ENCODE results near the gene UAP1.

DNA sequence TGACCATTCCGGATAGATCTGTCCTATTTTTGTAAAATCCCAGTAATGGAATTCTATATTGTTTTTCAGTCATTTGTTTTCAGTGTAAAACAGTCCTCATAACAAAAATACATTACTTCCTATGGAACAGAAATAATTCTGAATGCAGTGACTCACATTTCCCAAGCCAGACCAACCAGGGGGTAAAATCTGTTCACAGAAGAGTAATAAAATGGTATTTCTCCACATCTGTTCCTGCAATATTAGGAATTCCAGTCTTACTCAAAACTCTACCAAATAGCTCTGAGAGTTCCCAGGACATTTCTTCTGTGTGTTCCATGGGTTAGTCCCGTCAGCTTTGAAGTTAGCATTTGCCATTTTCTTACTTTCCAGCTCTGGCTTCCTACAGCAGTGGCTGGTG, 68.1 kb downstream of the UAP1 start:
- TF ChIP-seq, protein P1, sequence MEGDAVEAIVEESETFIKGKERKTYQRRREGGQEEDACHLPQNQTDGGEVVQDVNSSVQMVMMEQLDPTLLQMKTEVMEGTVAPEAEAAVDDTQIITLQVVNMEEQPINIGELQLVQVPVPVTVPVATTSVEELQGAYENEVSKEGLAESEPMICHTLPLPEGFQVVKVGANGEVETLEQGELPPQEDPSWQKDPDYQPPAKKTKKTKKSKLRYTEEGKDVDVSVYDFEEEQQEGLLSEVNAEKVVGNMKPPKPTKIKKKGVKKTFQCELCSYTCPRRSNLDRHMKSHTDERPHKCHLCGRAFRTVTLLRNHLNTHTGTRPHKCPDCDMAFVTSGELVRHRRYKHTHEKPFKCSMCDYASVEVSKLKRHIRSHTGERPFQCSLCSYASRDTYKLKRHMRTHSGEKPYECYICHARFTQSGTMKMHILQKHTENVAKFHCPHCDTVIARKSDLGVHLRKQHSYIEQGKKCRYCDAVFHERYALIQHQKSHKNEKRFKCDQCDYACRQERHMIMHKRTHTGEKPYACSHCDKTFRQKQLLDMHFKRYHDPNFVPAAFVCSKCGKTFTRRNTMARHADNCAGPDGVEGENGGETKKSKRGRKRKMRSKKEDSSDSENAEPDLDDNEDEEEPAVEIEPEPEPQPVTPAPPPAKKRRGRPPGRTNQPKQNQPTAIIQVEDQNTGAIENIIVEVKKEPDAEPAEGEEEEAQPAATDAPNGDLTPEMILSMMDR (IDR thresholded peaks at IDR 0.05), result no peak
- TF ChIP-seq ZFX (IDR thresholded peaks at IDR 0.05; ENCODE audit: borderline replicate concordance), result no peak

Data from 22Rv1 (cell line).